SH-SY5Y (cell line): ENCODE data around the gene DTNBP1.

Experiments
- GATA2 ChIP-seq: IDR thresholded peaks from 2 replicates; pipeline ENCODE4 v1.6.1; 2011; ENCODE audit warnings: mild to moderate bottlenecking, low read depth, low read length
- GATA3 ChIP-seq: IDR thresholded peaks from 2 replicates; pipeline ENCODE4 v1.6.1; 2011; ENCODE audit warnings: low read depth, mild to moderate bottlenecking, low read length, moderate library complexity

- TF ChIP-seq GATA3: no peak
- no peak for TF ChIP-seq GATA2
These were observed 36.7 kb downstream of the DTNBP1 start for GRCh38 chr6:15626160-15626559.
